Measurements from ENCODE around the gene DISC1. TPM values are rescaled to one million over a fixed set of nuclear protein-coding genes. Genes with fewer than 3 reads are reported as not detected.

DISC1 gene
- total RNA-seq (2022): 1.7 and 2.1 TPM in 2 replicates
- Bru-seq, nascent RNA: percentile 47 among the genes with signal in this experiment
- BruChase-seq, experiment 1, labeled RNA remaining after a 6-hour chase: percentile 54 among the genes with signal in this experiment
- percentile 53 among the genes with signal in this experiment for BruChase-seq, experiment 2, labeled RNA remaining after a 2-hour chase
- long read RNA-seq, partial matches to known transcripts: 1 of 2 reads
- long read RNA-seq, other reads (novel, unspliced or antisense): 1 of 2 reads

- ChIA-PET CTCF (interaction anchor here (0.6 to 1.0 kb wide), 2 partner anchors 130 to 1840 kb away, joined by 3 to 4 read pairs; no protein-coding TSS in a partner anchor), POLR2A (interaction anchor here (0.7 to 1.2 kb wide), 2 partner anchors 89 to 289 kb away, joined by 3 to 4 read pairs; partner anchors contain the start of genes EXOC8 and SPRTN)
- no peaks in the 10 kb centered on the region for H3K9me3 Mint-ChIP-seq (ENCODE audit: unreplicated experiment)
- peak; percentile 83 for DNase-seq (ENCODE audit: unreplicated experiment)
- TF ChIP-seq CTCF (IDR thresholded peaks at IDR 0.05; ENCODE audit: unreplicated experiment): no peak
- H3K36me3 Mint-ChIP-seq (ENCODE audit: insufficient read depth, unreplicated experiment): peaks cover 4% of the 10 kb centered on the region
- peak within 1 kb of the TSS; percentile 74 for H3K4me3 Mint-ChIP-seq (ENCODE audit: unreplicated experiment)
- H3K27ac Mint-ChIP-seq (ENCODE audit: low read depth, unreplicated experiment): peak within 1 kb of the TSS; percentile 60
- H3K27me3 Mint-ChIP-seq (ENCODE audit: insufficient read depth, unreplicated experiment): peaks cover 30% of the 10 kb centered on the region
- H3K4me1 Mint-ChIP-seq (ENCODE audit: insufficient read depth, unreplicated experiment): peaks cover 12% of the 10 kb centered on the region
- intact Hi-C loops (cut with micrococcal nuclease): no loop called here
- no TSS peak for BruUV-seq (replicated peaks)
Measured at GRCh38 chr1:231626535-231626950, at the start of gene DISC1. DISC1 (plus strand) TSS chr1:231626790; CDS start chr1:231626868, 78 bp downstream.

- Mint-ChIP-seq H3K27me3 (ENCODE audit: insufficient read depth, unreplicated experiment) (no peaks in the 10 kb centered on the region), H3K36me3 (ENCODE audit: insufficient read depth, unreplicated experiment) (no peaks in the 10 kb centered on the region), H3K4me3 (ENCODE audit: unreplicated experiment) (no peak overlapping the region), H3K9me3 (ENCODE audit: unreplicated experiment) (no peaks in the 10 kb centered on the region), H3K27ac (ENCODE audit: low read depth, unreplicated experiment) (no peak overlapping the region), H3K4me1 (ENCODE audit: insufficient read depth, unreplicated experiment) (no peaks in the 10 kb centered on the region)
- ChIA-PET CTCF (interaction anchor here (0.6 to 0.7 kb wide), 3 partner anchors 9 to 237 kb away, joined by 3 to 4 read pairs (median 3); no protein-coding TSS in a partner anchor), POLR2A (no interaction called here)
- DNase-seq (ENCODE audit: unreplicated experiment): no peak
- BruUV-seq (replicated peaks): no TSS peak
- TF ChIP-seq CTCF (IDR thresholded peaks at IDR 0.05; ENCODE audit: unreplicated experiment): no peak
- intact Hi-C loops (cut with micrococcal nuclease): no loop called here
Measured at GRCh38 chr1:231576804-231577718, 49.5 kb upstream of the DISC1 start.

GRCh38 chr1:231580874-231581273 lies 45.7 kb upstream of the DISC1 start:
- no peaks in the 10 kb centered on the region for H3K36me3 Mint-ChIP-seq (ENCODE audit: insufficient read depth, unreplicated experiment)
- BruUV-seq (replicated peaks): no TSS peak
- H3K27ac Mint-ChIP-seq (ENCODE audit: low read depth, unreplicated experiment): no peak overlapping the region
- intact Hi-C loops (cut with micrococcal nuclease): no loop called here
- H3K27me3 Mint-ChIP-seq (ENCODE audit: insufficient read depth, unreplicated experiment): no peaks in the 10 kb centered on the region
- no peaks in the 10 kb centered on the region for H3K9me3 Mint-ChIP-seq (ENCODE audit: unreplicated experiment)
- ChIA-PET POLR2A (interaction anchor here (0.7 kb wide), 1 partner anchor 243 kb away, joined by 3 read pairs; the partner anchor contains the start of genes EXOC8 and SPRTN), CTCF (interaction anchor here (1.0 to 1.5 kb wide), 4 partner anchors 9 to 794 kb away, joined by 3 to 10 read pairs (median 4); no protein-coding TSS in a partner anchor)
- no peak overlapping the region for H3K4me3 Mint-ChIP-seq (ENCODE audit: unreplicated experiment)
- H3K4me1 Mint-ChIP-seq (ENCODE audit: insufficient read depth, unreplicated experiment): peaks cover 6% of the 10 kb centered on the region
- DNase-seq (ENCODE audit: unreplicated experiment): no peak
- TF ChIP-seq CTCF (IDR thresholded peaks at IDR 0.05; ENCODE audit: unreplicated experiment): no peak

- peaks cover 6% of the 10 kb centered on the region for H3K4me1 Mint-ChIP-seq (ENCODE audit: insufficient read depth, unreplicated experiment)
- intact Hi-C loops (cut with micrococcal nuclease): no loop called here
- H3K9me3 Mint-ChIP-seq (ENCODE audit: unreplicated experiment): no peaks in the 10 kb centered on the region
- no peaks in the 10 kb centered on the region for H3K27me3 Mint-ChIP-seq (ENCODE audit: insufficient read depth, unreplicated experiment)
- CTCF ChIA-PET: interaction anchor here (0.6 to 2.1 kb wide), 5 partner anchors 19 to 320 kb away, joined by 3 to 4 read pairs (median 4); no protein-coding TSS in a partner anchor
- no peak overlapping the region for H3K27ac Mint-ChIP-seq (ENCODE audit: low read depth, unreplicated experiment)
- DNase-seq (ENCODE audit: unreplicated experiment): no peak
- BruUV-seq (replicated peaks): no TSS peak
- H3K4me3 Mint-ChIP-seq (ENCODE audit: unreplicated experiment): no peak overlapping the region
- H3K36me3 Mint-ChIP-seq (ENCODE audit: insufficient read depth, unreplicated experiment): no peaks in the 10 kb centered on the region
- no peak for TF ChIP-seq CTCF (IDR thresholded peaks at IDR 0.05; ENCODE audit: unreplicated experiment)
- POLR2A ChIA-PET: interaction anchor here (0.7 to 1.7 kb wide), 5 partner anchors 8 to 340 kb away, joined by 3 to 4 read pairs (median 3); no protein-coding TSS in a partner anchor
Measured at GRCh38 chr1:231581859-231582258, 44.7 kb upstream of the DISC1 start.

All from MCF 10A (cell line).